Stimulated activated CD4-positive, alpha-beta T cell treated with anti-CD3 and anti-CD28 coated beads, Interleukin-12 subunit alpha, Interleukin-12 subunit beta, amount 100 ng/mL, for 48 hours (primary cell): ENCODE measurements around the gene DPEP3.

Source experiments
- DNase-seq, 3 donors: peaks; one replicate each; pipeline ENCODE4 v3.0.0-alpha.2; 2020; ENCODE audit warnings: low read depth in 2 of 3, low spot score in 1 of 3

The DPEP3 gene

GRCh38 chr16:67932462-67932840, 47.8 kb downstream of the DPEP3 start:
- no peak for DNase-seq

- no peak for DNase-seq
These were observed 48.4 kb downstream of the DPEP3 start, which contains the start of gene CTRL for GRCh38 chr16:67931712-67932461. Gene CTRL (minus strand): TSS chr16:67931862. CDS start chr16:67931852, 10 bp downstream.

- DNase-seq = no peak
These were observed 49.6 kb downstream of the DPEP3 start for GRCh38 chr16:67930678-67931211.

- DNase-seq = no peak
These were observed 50.1 kb downstream of the DPEP3 start for GRCh38 chr16:67930191-67930590.

DNA sequence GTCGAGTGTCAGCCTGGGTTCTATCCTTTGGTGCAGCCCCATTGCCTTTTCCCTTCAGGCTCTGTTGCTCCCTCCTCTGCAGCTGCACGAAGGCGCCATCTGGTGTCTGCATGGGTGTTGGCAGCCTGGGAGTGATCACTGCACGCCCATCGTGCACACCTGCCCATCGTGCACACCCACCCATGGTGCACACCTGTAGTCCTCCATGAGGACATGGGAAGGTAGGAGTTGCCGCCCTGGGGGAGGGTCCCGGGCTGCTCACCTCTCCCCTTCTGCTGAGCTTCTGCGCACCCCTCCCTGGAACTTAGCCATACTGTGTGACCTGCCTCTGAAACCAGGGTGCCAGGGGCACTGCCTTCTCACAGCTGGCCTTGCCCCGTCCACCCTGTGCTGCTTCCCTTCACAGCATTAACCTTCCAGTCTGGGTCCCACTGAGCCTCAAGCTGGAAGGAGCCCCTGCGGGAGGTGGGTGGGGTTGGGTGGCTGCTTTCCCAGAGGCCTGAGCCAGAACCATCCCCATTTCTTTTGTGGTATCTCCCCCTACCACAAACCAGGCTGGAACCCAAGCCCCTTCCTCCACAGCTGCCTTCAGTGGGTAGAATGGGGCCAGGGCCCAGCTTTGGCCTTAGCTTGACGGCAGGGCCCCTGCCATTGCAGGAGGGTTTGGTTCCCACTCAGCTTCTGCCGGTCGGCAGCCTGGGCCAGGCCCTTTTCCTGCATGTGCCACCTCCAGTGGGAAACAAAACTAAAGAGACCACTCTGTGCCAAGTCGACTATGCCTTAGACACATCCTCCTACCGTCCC, 51.5 kb downstream of the DPEP3 start:
- DNase-seq = peak; percentile 58 to 80 (median 70)

GRCh38 chr16:67928147-67928546, 52.2 kb downstream of the DPEP3 start:
- no peak for DNase-seq

DNA sequence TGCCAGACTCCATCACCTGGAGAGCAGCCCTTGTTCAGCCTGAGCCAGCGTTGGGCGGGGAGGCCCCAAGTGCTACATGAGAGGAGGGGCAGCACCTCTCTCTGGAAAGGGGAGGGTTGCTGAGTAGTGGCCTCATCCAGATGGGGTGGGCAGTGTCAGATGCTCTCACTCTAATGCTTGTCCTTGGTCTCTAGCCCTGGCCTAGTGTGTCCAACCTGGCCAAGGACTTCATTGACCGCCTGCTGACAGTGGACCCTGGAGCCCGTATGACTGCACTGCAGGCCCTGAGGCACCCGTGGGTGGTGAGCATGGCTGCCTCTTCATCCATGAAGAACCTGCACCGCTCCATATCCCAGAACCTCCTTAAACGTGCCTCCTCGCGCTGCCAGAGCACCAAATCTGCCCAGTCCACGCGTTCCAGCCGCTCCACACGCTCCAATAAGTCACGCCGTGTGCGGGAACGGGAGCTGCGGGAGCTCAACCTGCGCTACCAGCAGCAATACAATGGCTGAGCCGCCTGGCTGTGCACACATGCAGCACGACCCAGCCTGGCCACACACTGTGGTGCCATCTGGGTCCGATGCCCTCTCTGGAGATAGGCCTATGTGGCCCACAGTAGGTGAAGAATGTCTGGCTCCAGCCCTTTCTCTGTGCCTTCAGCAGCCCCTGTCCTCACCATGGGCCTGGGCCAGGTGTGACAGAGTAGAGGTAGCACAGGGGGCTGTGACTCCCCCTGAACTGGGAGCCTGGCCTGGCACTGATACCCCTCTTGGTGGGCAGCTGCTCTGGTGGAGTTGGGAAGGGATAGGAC, 53.0 kb downstream of the DPEP3 start:
- DNase-seq = no peak

DNA sequence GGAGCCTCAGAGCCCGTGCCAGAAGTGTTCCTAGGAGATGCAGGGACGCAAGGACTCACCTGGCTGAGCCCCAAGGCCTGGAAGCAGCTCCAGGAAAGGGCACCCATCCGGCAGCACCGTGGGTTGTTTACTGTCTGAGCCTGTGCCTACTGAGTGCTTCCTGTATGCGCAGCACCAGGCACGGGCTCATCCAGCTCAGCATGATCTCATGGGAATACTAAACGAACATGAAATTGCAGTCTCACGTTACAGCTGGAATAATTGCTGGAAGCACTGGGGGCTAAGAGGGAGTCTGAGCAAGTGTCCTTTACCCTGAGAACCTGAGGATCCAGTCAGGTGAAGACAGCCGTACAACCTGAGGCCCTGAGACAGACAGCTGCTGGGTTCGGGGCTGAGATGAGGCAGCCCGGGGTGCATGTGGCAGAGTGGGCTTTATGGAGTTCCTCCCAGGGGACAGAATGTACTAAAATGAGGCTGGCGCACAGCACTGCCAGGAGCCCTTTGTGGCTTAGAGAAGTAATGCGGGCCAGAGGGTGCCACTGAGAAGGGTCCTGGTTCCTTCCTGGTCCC, 54.0 kb downstream of the DPEP3 start:
- DNase-seq = no peak
